Breast epithelium (tissue), 3 donors: Measurements from ENCODE around the gene TCOF1.

Source experiments
- POLR2A ChIP-seq: fragments of 450-650 bp; IDR thresholded peaks from one replicate; pipeline ENCODE4 v1.6.1; 2016; ENCODE audit warnings: antibody characterized with exemption, mild to moderate bottlenecking, moderate library complexity
- POLR2AphosphoS5 ChIP-seq, 3 donors: sonication (generic); formaldehyde crosslinking; IDR thresholded peaks; one replicate each; pipeline ENCODE4 v1.6.1; 2017; ENCODE audit warnings: antibody characterized with exemption in 3 of 3
- TF ChIP-seq, protein P1 (sequence below), 3 donors: fragments of 450-650 bp; IDR thresholded peaks; one replicate each; pipeline ENCODE4 v1.5.1; 2016 to 2017; ENCODE audit warnings: antibody characterized with exemption in 3 of 3, mild to moderate bottlenecking in 3 of 3, moderate library complexity in 3 of 3

GRCh38 chr5:150413176-150413901 lies 55.8 kb downstream of the TCOF1 start:
- TF ChIP-seq, protein P1, sequence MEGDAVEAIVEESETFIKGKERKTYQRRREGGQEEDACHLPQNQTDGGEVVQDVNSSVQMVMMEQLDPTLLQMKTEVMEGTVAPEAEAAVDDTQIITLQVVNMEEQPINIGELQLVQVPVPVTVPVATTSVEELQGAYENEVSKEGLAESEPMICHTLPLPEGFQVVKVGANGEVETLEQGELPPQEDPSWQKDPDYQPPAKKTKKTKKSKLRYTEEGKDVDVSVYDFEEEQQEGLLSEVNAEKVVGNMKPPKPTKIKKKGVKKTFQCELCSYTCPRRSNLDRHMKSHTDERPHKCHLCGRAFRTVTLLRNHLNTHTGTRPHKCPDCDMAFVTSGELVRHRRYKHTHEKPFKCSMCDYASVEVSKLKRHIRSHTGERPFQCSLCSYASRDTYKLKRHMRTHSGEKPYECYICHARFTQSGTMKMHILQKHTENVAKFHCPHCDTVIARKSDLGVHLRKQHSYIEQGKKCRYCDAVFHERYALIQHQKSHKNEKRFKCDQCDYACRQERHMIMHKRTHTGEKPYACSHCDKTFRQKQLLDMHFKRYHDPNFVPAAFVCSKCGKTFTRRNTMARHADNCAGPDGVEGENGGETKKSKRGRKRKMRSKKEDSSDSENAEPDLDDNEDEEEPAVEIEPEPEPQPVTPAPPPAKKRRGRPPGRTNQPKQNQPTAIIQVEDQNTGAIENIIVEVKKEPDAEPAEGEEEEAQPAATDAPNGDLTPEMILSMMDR (IDR thresholded peaks at IDR 0.05): no peak
- TF ChIP-seq POLR2AphosphoS5 (IDR thresholded peaks at IDR 0.05): no peak
- TF ChIP-seq POLR2A: no peak
